CD4-positive, alpha-beta T cell treated with Interleukin-15 for 4 hours (primary cell): ENCODE data around the gene TTLL12.

Experiments used
- DNase-seq: peaks from one replicate; pipeline ENCODE4 v3.0.0-alpha.2; 2020; ENCODE audit warnings: low spot score

TTLL12 gene

GRCh38 chr22:43186272-43187170 is at the start of gene TTLL12:
TSS of gene TTLL12 (minus strand) at chr22:43187134. CDS start at chr22:43187069, 65 bp downstream.
- DNase-seq = peak; percentile 45

GRCh38 chr22:43235445-43236409 is 48.8 kb upstream of the TTLL12 start:
- no peak for DNase-seq

- no peak for DNase-seq
Observed at GRCh38 chr22:43234264-43234988, 47.5 kb upstream of the TTLL12 start.

- no peak for DNase-seq
Observed at GRCh38 chr22:43233529-43233928, 46.6 kb upstream of the TTLL12 start.

- DNase-seq = no peak
Observed at GRCh38 chr22:43232445-43232844, 45.5 kb upstream of the TTLL12 start.

GRCh38 chr22:43231724-43232034 is 44.7 kb upstream of the TTLL12 start:
- DNase-seq = no peak

- peak; percentile 57 for DNase-seq
Observed at GRCh38 chr22:43230971-43231723, 44.2 kb upstream of the TTLL12 start.

GRCh38 chr22:43230571-43230970 is 43.6 kb upstream of the TTLL12 start:
- DNase-seq = no peak

- no peak for DNase-seq
Observed at GRCh38 chr22:43228863-43229262, 41.9 kb upstream of the TTLL12 start.

GRCh38 chr22:43228330-43228729 is 41.4 kb upstream of the TTLL12 start:
- no peak for DNase-seq

GRCh38 chr22:43227239-43227630 is 40.3 kb upstream of the TTLL12 start:
- no peak for DNase-seq

- DNase-seq = no peak
Observed at GRCh38 chr22:43226377-43227238, 39.7 kb upstream of the TTLL12 start.

- no peak for DNase-seq
Observed at GRCh38 chr22:43225609-43226008, 38.7 kb upstream of the TTLL12 start.

- no peak for DNase-seq
Observed at GRCh38 chr22:43222987-43223386, 36.1 kb upstream of the TTLL12 start.

- no peak for DNase-seq
Observed at GRCh38 chr22:43222262-43222661, 35.3 kb upstream of the TTLL12 start.

- no peak for DNase-seq
Observed at GRCh38 chr22:43220625-43221380, 33.9 kb upstream of the TTLL12 start.

- no peak for DNase-seq
Observed at GRCh38 chr22:43218786-43219185, 31.9 kb upstream of the TTLL12 start.

- DNase-seq = no peak
Observed at GRCh38 chr22:43217285-43218030, 30.5 kb upstream of the TTLL12 start.

- no peak for DNase-seq
Observed at GRCh38 chr22:43216738-43217137, 29.8 kb upstream of the TTLL12 start.
